DMS 273 treated with DMSO at 0.1 percent for 48 hours (cell line): Measurements from ENCODE around the gene ADGRF3.
A peak's percentile ranks its signal among the peaks of the same experiment; 100 is the strongest.
"Not testable (repeated sequence)": the region's sequence is repeated elsewhere in the genome, so short reads cannot be mapped to it uniquely, and the experiment has no call there.

Source experiments
- DNase-seq: peaks from one replicate; lab custom pipeline; 2025; lab: John Stamatoyannopoulos, UW

The ADGRF3 gene

DNA sequence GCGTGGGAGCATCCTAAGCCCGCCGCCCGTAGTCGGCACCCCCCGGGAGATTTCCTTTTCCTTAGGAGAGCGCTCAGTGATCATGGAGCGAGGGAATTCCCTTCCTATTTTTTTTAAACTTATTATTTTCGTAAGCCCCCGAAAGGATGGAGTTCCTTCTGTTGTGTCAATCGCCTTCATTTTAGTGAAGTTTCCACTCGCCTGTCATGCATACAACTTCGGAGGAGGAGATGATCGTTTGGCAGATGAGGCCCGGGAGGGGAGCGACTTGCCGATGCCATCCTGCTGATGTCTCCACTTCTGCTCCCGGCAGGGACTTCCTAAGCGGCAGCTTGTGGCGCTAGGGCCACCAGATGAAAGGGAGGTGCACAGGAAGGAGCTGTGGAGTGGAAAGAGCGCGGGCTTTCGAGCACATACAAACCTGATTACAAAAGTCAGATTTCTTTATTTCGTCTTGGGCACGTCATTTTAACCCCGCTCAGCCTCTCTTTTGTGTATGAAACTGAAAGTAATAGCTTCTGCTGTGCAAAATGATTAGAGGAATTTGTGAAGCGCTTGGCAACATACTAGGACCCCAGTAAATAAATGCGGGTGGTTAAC lies at the start of gene ADGRF3:
TSS of gene ADGRF3 (minus strand) at position 336 of the 600 bp plus-strand sequence. CDS start 555 bp downstream, outside the sequence.
- DNase-seq: peak; percentile 14

GRCh38 chr2:26395394-26395793 lies 48.8 kb upstream of the ADGRF3 start:
- no peak for DNase-seq

DNA sequence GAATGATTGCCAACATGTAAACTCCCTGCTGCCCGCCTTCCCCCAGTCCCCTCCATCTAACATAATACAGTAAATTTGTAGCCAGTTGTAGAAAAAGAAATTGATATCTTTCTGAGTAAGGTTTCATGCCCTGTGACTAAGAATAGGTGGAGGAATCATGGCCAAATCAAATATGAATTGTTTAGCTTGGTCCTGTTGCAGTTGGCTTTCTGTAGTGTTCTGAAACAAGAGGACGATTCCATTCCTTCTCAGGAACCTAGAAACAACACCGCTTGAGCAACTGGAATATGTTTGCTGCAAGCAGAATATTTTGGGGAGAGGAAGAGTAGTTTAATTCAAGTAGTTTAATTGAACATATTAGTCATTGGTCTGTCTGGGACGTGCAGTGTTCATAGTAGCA lies 48.1 kb upstream of the ADGRF3 start:
- DNase-seq: no peak

GRCh38 chr2:26387189-26387588 lies 40.6 kb upstream of the ADGRF3 start:
- no peak for DNase-seq

GRCh38 chr2:26384597-26384996 lies 38.0 kb upstream of the ADGRF3 start:
- DNase-seq: no peak

- DNase-seq: no peak
These were observed 37.6 kb upstream of the ADGRF3 start for GRCh38 chr2:26384183-26384582.

DNA sequence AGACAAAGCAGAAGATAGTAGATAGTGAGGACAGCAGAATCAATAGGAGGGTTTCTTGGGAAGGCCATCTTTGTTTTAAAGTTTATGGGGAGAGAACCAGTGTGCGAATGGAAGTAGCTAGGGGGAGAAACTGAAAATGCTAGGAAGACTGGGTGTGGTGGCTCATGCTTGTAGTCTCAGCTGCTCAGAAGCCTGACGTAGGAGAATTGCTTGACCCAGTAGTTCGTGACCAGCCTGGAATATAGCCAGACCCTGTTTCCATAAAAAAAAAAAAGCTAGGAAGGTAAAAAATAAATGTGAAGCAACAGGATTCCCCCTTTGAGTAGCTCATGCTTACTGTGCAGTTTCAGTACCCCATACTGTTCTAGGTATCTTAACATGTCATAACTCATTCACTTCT lies 36.0 kb upstream of the ADGRF3 start:
- no peak for DNase-seq

DNA sequence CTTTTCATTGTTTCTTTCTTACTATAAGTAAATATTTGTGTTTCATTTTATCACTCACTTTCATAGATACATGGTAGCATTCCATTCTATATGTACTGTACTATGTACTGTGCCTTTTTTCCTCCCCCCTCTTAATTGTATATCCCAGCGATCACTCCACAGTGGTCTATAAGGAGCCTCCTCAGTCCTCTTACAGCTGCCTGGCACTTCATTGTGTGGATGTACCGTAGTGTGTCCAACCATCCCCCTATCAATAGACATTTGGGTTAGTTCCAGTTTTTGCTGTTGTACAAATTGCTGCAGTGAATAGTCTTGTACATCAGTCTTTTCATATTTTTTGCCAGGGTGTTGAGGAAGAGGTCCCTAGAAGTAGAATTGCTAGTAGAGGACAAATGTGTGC lies 33.7 kb upstream of the ADGRF3 start:
- no peak for DNase-seq

- no peak for DNase-seq
These were observed 30.2 kb upstream of the ADGRF3 start for GRCh38 chr2:26376799-26377198.

- DNase-seq: not testable (repeated sequence)
These were observed 24.3 kb upstream of the ADGRF3 start for GRCh38 chr2:26370909-26371308.

DNA sequence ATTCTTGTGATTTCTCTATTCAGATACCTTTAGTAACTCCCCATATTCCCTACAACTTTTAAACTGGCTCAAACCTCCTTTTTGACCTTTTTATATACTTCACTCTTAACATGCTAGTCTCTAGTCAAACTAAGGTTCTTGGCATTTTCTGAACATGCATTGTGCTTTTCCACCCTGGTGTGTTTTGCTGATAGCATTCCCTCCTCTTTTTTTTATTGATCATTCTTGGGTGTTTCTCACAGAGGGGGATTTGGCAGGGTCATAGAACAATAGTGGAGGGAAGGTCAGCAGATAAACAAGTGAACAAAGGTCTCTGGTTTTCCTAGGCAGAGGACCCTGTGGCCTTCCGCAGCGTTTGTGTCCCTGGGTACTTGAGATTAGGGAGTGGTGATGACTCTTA lies 23.1 kb upstream of the ADGRF3 start:
- DNase-seq: not testable (repeated sequence)

DNA sequence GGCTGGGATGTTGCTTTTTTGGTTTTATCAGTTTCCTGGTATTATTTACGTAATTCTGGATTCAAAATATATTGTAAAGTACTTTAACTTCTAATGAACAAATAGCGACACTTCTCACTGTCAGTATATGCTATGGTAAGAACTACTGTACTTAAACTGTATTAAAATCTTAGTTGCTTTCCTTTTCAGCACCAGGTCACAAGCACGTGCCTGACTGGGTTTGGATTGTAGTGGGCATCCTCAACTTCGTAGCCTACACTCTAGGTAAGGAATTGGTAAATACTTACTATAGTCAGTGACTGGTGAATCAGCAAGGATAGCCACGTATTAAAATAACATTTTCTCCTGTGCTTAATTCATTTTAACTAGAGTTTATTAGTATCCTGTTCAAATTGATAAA lies 20.4 kb upstream of the ADGRF3 start:
- no peak for DNase-seq

- no peak for DNase-seq
These were observed 18.1 kb upstream of the ADGRF3 start for GRCh38 chr2:26364669-26365068.

DNA sequence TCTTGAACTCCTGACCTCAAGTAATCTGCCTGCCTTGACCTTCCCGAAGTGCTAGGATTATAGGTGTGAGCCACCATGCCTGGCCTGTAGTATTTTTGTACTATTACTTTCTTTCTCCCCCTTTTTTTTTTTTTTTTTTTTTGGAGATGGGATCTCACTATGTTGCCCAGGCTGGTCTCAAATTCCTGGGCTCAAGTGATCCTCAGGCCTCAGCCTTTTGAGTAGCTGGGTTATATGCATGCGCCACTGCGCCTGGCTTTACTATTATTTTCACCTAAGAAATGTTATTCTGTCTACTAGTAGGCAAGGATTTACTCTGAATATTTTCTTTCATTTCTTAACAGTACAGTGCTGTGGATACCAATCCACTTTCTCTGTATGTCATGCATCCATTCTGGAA lies 17.4 kb upstream of the ADGRF3 start:
- DNase-seq: no peak

DNA sequence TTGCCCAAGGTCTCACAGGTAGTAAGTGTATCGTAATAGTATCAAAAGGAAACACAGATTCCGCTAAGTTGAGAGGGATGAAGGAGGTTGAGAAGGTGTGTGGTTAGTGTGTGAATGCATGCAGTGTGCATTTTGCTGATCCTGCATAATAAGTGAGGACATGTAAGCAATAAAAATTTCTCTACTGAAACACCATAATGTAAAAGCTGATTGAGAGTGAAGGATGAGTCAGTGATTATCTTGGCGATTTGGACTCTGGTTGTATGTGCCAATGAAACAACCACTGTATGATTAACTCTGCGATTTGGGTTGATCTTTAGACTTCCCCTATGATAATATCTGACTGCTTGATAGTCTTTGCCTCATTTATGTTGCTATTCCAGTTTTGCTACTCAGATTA lies 16.7 kb upstream of the ADGRF3 start:
- no peak for DNase-seq

GRCh38 chr2:26359886-26360473 lies 13.4 kb upstream of the ADGRF3 start:
- no peak for DNase-seq

GRCh38 chr2:26356771-26357170 lies 10.2 kb upstream of the ADGRF3 start:
- DNase-seq: no peak

DNA sequence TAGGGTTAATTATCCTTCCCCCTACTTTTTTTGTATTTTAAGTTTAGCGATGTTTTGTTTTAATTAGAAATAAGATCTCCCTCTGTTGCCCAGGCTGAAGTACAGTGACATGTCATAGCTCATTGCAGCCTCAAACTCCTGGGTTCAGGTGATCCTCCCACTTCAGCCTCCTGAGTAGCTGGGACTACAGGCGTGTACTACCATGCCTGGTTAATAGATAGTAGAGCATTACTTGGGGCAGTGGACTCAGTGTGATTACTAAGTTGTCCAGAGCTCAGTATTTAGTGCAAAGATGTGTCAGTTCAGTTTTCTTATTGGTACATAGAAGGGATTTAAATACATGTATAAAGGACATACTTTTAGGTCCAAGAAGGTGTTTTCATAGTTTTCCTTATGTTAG lies 9.5 kb upstream of the ADGRF3 start:
- DNase-seq: no peak

DNA sequence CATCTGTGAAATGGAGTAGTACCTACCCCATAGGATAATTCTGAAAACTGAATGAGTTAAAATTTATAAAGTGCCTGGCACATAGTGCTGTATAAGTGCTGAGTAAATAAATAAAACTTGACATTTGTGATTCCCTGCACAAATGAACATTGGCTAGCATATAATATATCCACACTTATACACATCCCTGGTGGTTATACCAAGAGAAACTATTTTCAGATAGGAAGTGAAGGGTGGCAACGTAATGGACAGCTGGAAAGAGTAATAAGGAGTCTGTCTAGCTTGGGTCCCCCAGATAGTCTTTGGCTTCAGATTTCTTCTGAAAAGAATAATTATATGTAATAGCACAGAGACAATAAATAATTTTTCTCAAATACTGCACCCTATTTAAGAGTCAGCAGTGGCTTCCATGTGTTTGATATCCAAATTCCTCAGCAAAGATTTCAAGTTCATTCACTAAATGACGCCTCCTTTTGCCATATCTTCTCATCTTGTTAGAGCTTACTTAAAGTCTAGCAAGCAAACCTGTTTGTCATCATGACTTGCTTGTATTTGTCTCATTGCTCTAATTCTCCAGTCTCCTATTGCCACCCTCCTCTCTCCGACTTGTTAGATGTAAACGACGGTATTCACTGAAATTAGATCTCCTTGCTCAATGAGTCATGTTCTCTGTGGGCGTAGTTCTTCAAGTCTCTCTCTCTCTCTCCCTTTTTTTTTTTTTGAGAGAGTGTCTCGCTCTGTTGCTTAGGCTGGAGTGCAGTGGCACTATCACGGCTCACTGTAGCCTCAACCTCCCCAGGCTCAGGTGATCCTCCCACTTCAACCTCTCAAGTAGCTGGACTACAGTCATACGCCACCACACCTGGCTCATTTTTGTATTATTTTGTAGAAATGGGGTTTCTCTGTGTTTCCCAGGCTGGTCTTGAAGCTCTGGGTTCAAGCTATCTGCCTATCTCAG lies 8.7 kb upstream of the ADGRF3 start:
- DNase-seq: peak; percentile 42

DNA sequence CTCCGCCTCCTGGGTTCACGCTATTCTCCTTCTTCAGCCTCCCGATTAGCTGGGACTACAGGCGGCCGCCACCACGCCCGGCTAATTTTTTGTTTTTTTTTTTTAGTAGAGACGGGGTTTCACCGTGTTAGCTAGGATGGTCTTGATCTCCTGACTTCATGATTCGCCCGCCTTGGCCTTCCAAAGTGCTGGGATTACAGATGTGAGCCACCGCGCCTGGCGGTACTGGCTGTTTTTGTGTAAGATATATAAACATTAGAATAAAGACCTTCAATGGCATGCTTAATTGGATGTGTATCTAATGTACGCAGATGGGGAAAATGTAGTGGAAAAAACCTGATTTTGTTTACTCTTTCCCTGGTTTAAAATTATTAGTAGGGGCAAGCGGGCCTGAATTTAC lies 7.9 kb upstream of the ADGRF3 start:
- DNase-seq: not testable (repeated sequence)

DNA sequence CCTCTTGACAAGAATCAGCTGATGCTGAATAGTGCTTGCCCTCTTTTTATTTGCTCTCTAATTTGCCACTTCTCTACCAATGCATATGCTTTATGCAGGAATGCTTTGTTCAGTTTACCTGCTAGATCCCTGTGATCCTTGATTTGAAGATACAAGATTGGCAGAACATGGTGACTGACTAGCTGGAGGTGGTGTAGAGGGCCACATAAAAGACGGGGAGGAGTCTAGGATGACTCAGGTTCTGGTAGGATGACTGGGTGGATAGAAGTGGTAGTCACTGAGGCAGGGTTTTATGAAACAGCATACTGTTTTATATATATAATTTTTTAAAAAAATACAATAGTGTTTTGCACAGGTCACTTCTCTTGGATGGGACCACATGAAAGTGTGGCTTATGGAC lies 6.3 kb upstream of the ADGRF3 start:
- no peak for DNase-seq

DNA sequence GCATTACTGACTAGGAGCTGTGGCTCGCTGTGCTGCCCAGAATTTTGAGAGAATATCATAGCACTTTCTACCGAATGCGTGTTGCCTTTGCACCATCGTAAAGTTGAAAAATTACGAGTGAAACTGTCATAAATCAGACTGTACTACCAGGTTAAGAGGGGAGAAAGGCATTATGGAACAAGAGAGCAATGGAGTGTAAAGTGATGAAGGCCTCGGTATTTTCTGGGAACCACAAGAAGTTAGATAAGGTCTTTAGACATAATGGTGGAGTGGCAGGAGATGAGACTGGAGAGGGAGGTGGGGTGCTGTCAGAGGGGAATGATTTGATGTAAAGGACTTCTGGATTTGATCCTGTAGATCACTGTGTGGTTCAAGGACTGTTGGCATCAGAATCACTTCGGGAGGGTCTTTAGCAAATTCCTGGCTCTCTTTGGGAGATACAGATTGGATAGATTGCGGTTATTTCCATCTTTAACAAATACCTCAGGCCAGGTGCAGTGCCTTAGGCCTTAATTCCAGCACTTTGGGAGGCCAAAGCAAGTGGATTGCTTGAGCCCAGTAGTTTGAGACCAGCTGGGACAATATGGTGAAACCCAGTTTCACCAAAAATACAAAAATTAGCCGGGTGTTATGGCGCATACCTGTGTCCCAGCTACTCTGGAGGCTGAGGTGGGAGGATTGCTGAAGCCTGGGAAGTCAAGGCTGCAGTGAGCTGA lies 4.9 kb upstream of the ADGRF3 start:
- no peak for DNase-seq
